Nephron progenitor cell (in vitro differentiated cells): ENCODE data around the gene PTGER1.

Source experiments
- DNase-seq: peaks from one replicate; pipeline ENCODE4 v3.0.0; 2021
- H3K27ac Mint-ChIP-seq: 2 replicates; pipeline ENCODE4 v1.8.0; 2021; ENCODE audit warnings: mild to moderate bottlenecking, moderate library complexity, mixed read lengths
- H3K27me3 Mint-ChIP-seq: 2 replicates; pipeline ENCODE4 v1.8.0; 2021; ENCODE audit warnings: mild to moderate bottlenecking, low read depth, mixed read lengths; ENCODE audit not compliant: poor library complexity
- H3K36me3 Mint-ChIP-seq: 2 replicates; pipeline ENCODE4 v1.8.0; 2021; ENCODE audit warnings: low read depth, mixed read lengths
- H3K4me1 Mint-ChIP-seq: 2 replicates; pipeline ENCODE4 v1.8.0; 2021; ENCODE audit warnings: mixed read lengths
- H3K4me3 Mint-ChIP-seq: 2 replicates; pipeline ENCODE4 v1.8.0; 2021; ENCODE audit warnings: mild to moderate bottlenecking, moderate library complexity, mixed read lengths
- H3K9me3 Mint-ChIP-seq: 2 replicates; pipeline ENCODE4 v1.8.0; 2021; ENCODE audit warnings: mild to moderate bottlenecking, moderate library complexity, mixed read lengths
- CTCF ChIP-seq: fragments of 200-600 bp; sonication (generic); IDR thresholded peaks from 2 replicates; pipeline ENCODE4 v1.5.0; 2021; ENCODE audit warnings: antibody characterized with exemption

Gene PTGER1

GRCh38 chr19:14495672-14496028 is 20.5 kb upstream of the PTGER1 start:
- Mint-ChIP-seq H3K4me1 (peaks cover 29% of the 10 kb centered on the region), H3K27me3 (peaks cover 6% of the 10 kb centered on the region), H3K27ac (peak overlapping the region; percentile 31), H3K36me3 (peaks cover 23% of the 10 kb centered on the region), H3K4me3 (peak overlapping the region; percentile 88), H3K9me3 (no peaks in the 10 kb centered on the region)
- no peak for TF ChIP-seq CTCF
- DNase-seq: no peak

- H3K4me3 Mint-ChIP-seq: peak overlapping the region; percentile 88
- peaks cover 23% of the 10 kb centered on the region for H3K36me3 Mint-ChIP-seq
- DNase-seq: no peak
- H3K27me3 Mint-ChIP-seq: peaks cover 3% of the 10 kb centered on the region
- peaks cover 29% of the 10 kb centered on the region for H3K4me1 Mint-ChIP-seq
- no peaks in the 10 kb centered on the region for H3K9me3 Mint-ChIP-seq
- H3K27ac Mint-ChIP-seq: peak overlapping the region; percentile 31
- no peak for TF ChIP-seq CTCF
Observed at GRCh38 chr19:14494910-14495671, 19.9 kb upstream of the PTGER1 start.

GRCh38 chr19:14494411-14494810 is 19.3 kb upstream of the PTGER1 start:
- DNase-seq: no peak
- no peaks in the 10 kb centered on the region for H3K9me3 Mint-ChIP-seq
- no peak overlapping the region for H3K27ac Mint-ChIP-seq
- H3K36me3 Mint-ChIP-seq: peaks cover 30% of the 10 kb centered on the region
- TF ChIP-seq CTCF: no peak
- H3K4me1 Mint-ChIP-seq: peaks cover 29% of the 10 kb centered on the region
- no peaks in the 10 kb centered on the region for H3K27me3 Mint-ChIP-seq
- H3K4me3 Mint-ChIP-seq: peak overlapping the region; percentile 88

GRCh38 chr19:14492756-14493337 is 17.7 kb upstream of the PTGER1 start:
- Mint-ChIP-seq H3K9me3 (no peaks in the 10 kb centered on the region), H3K27ac (no peak overlapping the region), H3K27me3 (no peaks in the 10 kb centered on the region), H3K36me3 (peaks cover 37% of the 10 kb centered on the region), H3K4me3 (no peak overlapping the region), H3K4me1 (peaks cover 29% of the 10 kb centered on the region)
- no peak for DNase-seq
- no peak for TF ChIP-seq CTCF

GRCh38 chr19:14487370-14488125 is 12.4 kb upstream of the PTGER1 start:
- peaks cover 47% of the 10 kb centered on the region for H3K36me3 Mint-ChIP-seq
- DNase-seq: no peak
- H3K4me1 Mint-ChIP-seq: peaks cover 4% of the 10 kb centered on the region
- H3K9me3 Mint-ChIP-seq: no peaks in the 10 kb centered on the region
- H3K27me3 Mint-ChIP-seq: no peaks in the 10 kb centered on the region
- H3K27ac Mint-ChIP-seq: peak overlapping the region; percentile 30
- TF ChIP-seq CTCF: no peak
- H3K4me3 Mint-ChIP-seq: no peak overlapping the region
